Measurements from ENCODE around the gene RRH.

Gene RRH

DNA sequence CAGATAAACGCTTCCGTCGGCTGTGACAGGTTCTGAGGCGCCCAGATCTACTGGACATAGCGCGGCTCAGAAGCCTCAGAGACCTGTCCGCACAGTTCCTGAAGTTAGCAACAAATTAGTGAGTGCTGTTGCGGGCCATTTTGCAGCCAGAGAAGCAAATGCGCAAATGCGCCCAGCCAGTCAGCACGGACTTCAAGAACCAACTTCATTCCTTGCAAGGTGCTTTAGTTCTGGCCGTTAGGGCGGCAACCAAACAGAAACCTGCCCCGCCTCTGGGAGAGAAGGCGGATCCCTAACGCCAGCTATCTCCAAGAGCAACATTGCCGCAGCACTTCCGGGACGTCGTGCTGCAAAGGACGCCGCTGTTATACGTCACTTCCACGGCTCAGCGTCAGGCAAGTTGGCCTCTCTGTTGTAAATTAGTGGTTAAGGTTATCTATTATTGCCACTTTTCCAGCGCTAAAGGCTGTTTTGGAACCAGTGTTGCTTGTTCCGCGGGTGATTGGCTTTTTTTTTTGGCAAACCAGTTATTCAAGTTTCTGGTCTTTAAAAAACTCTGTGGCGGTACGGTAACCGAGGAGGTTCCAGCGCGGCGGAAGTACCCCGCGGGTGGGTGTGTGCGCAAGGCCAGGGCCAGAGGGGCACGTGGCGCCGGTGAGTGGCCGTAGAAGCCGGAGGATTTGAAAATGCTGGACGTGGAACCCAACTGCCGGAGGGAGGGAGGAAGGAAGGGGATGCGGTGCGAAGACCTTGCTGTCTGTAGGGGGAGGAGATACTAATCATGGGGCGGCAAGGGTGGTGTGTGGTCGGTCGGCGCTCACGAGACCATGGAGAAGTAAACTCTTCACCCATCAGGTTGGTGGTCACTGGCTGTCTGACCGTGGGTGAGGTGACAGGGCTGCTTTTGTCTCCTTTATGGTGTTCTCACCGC lies 12.4 kb upstream of the RRH start, which contains the start of gene GAR1:
TSS of gene GAR1 (plus strand) at position 612 of the 931 bp plus-strand sequence. CDS start 403 bp downstream, outside the sequence.
- ATAC-seq (replicated peaks; ENCODE audit: extremely low read depth, poor library complexity, severe bottlenecking) (peak; percentile 92), DNase-seq (ENCODE audit: low spot score in 2 of 2) (peak; percentile 65 to 70)
- Mint-ChIP-seq H3K4me3 (peak within 1 kb of the TSS; percentile 95), H3K4me1 (peaks cover 39% of the 10 kb centered on the region), H3K27me3 (no peaks in the 10 kb centered on the region), H3K36me3 (ENCODE audit: insufficient read depth) (peaks cover 28% of the 10 kb centered on the region), H3K27ac (ENCODE audit: low read depth) (peak within 1 kb of the TSS; percentile 98), H3K9me3 (no peaks in the 10 kb centered on the region)

- ATAC-seq (replicated peaks; ENCODE audit: extremely low read depth, poor library complexity, severe bottlenecking) = peak; percentile 34
- H3K36me3 Mint-ChIP-seq (ENCODE audit: insufficient read depth) = peaks cover 29% of the 10 kb centered on the region
- H3K27me3 Mint-ChIP-seq = no peaks in the 10 kb centered on the region
- H3K4me3 Mint-ChIP-seq = peak overlapping the region; percentile 95
- H3K4me1 Mint-ChIP-seq = peaks cover 43% of the 10 kb centered on the region
- peak overlapping the region; percentile 98 for H3K27ac Mint-ChIP-seq (ENCODE audit: low read depth)
- peak; percentile 20 to 31 for DNase-seq (ENCODE audit: low spot score in 2 of 2)
- H3K9me3 Mint-ChIP-seq = no peaks in the 10 kb centered on the region
Observed at GRCh38 chr4:109816082-109816442, 11.7 kb upstream of the RRH start.

- DNase-seq (ENCODE audit: low spot score in 2 of 2) (no peak), ATAC-seq (replicated peaks; ENCODE audit: extremely low read depth, poor library complexity, severe bottlenecking) (no peak)
- no peaks in the 10 kb centered on the region for H3K27me3 Mint-ChIP-seq
- peaks cover 45% of the 10 kb centered on the region for H3K4me1 Mint-ChIP-seq
- peak overlapping the region; percentile 98 for H3K27ac Mint-ChIP-seq (ENCODE audit: low read depth)
- peak overlapping the region; percentile 95 for H3K4me3 Mint-ChIP-seq
- H3K36me3 Mint-ChIP-seq (ENCODE audit: insufficient read depth) = peaks cover 34% of the 10 kb centered on the region
- no peaks in the 10 kb centered on the region for H3K9me3 Mint-ChIP-seq
Observed at GRCh38 chr4:109816894-109817293, 10.9 kb upstream of the RRH start.

DNA sequence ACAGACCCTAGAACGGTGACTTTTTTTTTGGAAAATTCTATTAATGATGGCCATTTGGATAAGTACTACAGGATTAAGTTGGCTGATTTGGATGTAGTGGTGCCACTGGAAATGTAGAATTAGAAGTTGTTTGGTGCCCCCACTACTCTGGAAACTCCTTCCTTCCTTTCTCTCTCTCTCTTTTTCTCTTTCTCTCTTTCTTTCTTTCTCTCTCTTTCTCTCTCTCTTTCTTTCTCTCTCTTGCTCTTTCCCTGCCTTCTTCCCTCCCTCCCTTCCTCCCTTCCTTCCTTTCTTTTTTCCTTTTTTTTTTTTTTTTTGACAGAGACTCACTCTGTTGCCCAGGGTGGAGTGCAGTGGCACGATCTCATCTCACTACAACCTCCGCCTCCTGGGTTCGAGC lies 9.5 kb upstream of the RRH start:
- Mint-ChIP-seq H3K36me3 (ENCODE audit: insufficient read depth) (peaks cover 39% of the 10 kb centered on the region), H3K9me3 (no peaks in the 10 kb centered on the region), H3K4me1 (peaks cover 51% of the 10 kb centered on the region), H3K4me3 (no peak overlapping the region), H3K27ac (ENCODE audit: low read depth) (peak overlapping the region; percentile 69), H3K27me3 (no peaks in the 10 kb centered on the region)
- DNase-seq (ENCODE audit: low spot score in 2 of 2) = no peak
- ATAC-seq (replicated peaks; ENCODE audit: extremely low read depth, poor library complexity, severe bottlenecking) = no peak

GRCh38 chr4:109820563-109820962 lies 7.2 kb upstream of the RRH start:
- peaks cover 43% of the 10 kb centered on the region for H3K4me1 Mint-ChIP-seq
- H3K36me3 Mint-ChIP-seq (ENCODE audit: insufficient read depth) = peaks cover 43% of the 10 kb centered on the region
- ATAC-seq (replicated peaks; ENCODE audit: extremely low read depth, poor library complexity, severe bottlenecking) = no peak
- H3K27ac Mint-ChIP-seq (ENCODE audit: low read depth) = peak overlapping the region; percentile 32
- no peak for DNase-seq (ENCODE audit: low spot score in 2 of 2)
- no peaks in the 10 kb centered on the region for H3K9me3 Mint-ChIP-seq
- H3K4me3 Mint-ChIP-seq = no peak overlapping the region
- H3K27me3 Mint-ChIP-seq = no peaks in the 10 kb centered on the region

GRCh38 chr4:109821185-109821584 lies 6.6 kb upstream of the RRH start:
- peak overlapping the region; percentile 26 for H3K27ac Mint-ChIP-seq (ENCODE audit: low read depth)
- no peak for ATAC-seq (replicated peaks; ENCODE audit: extremely low read depth, poor library complexity, severe bottlenecking)
- H3K4me1 Mint-ChIP-seq = peaks cover 36% of the 10 kb centered on the region

GRCh38 chr4:109826719-109827118 lies 1.1 kb upstream of the RRH start:
- DNase-seq (ENCODE audit: low spot score in 2 of 2) (no peak), ATAC-seq (replicated peaks; ENCODE audit: extremely low read depth, poor library complexity, severe bottlenecking) (no peak)
- H3K27me3 Mint-ChIP-seq = no peaks in the 10 kb centered on the region
- H3K36me3 Mint-ChIP-seq (ENCODE audit: insufficient read depth) = peaks cover 15% of the 10 kb centered on the region
- H3K9me3 Mint-ChIP-seq = no peaks in the 10 kb centered on the region
- peaks cover 5% of the 10 kb centered on the region for H3K4me1 Mint-ChIP-seq
- no peak overlapping the region for H3K27ac Mint-ChIP-seq (ENCODE audit: low read depth)
- H3K4me3 Mint-ChIP-seq = no peak overlapping the region

More at GRCh38 chr4:109821185-109821584, 6.6 kb upstream of the RRH start:
- Mint-ChIP-seq H3K9me3 (no peaks in the 10 kb centered on the region), H3K4me3 (no peak overlapping the region), H3K36me3 (ENCODE audit: insufficient read depth) (peaks cover 37% of the 10 kb centered on the region), H3K27me3 (no peaks in the 10 kb centered on the region)
- DNase-seq (ENCODE audit: low spot score in 2 of 2) = no peak

DNA sequence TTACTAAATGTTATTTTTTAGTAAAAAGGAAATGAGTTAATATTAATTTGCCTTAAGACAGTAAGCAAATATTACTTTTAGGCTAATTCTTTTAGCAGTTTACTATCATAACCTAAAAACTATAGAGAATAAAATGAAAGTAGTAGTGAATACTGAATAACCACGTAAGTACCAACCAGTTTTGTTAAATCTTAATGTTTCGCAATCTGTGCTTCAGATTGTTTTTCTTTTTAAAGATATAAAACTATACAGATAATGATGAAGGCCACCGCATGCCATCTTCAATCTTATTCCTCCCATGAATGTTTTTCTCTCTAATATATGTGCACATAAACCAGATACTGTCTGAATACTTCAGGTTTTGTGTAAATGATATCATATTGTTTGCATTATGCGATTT lies 6.0 kb downstream of the RRH start:
- DNase-seq (ENCODE audit: low spot score in 2 of 2) (no peak), ATAC-seq (replicated peaks; ENCODE audit: extremely low read depth, poor library complexity, severe bottlenecking) (no peak)
- Mint-ChIP-seq H3K27ac (ENCODE audit: low read depth) (no peak overlapping the region), H3K4me1 (no peaks in the 10 kb centered on the region), H3K36me3 (ENCODE audit: insufficient read depth) (no peaks in the 10 kb centered on the region), H3K27me3 (no peaks in the 10 kb centered on the region), H3K9me3 (no peaks in the 10 kb centered on the region), H3K4me3 (no peak overlapping the region)

GRCh38 chr4:109836985-109837384 lies 9.2 kb downstream of the RRH start:
- Mint-ChIP-seq H3K9me3 (no peaks in the 10 kb centered on the region), H3K4me3 (no peak overlapping the region), H3K27ac (ENCODE audit: low read depth) (no peak overlapping the region), H3K27me3 (no peaks in the 10 kb centered on the region), H3K36me3 (ENCODE audit: insufficient read depth) (no peaks in the 10 kb centered on the region), H3K4me1 (no peaks in the 10 kb centered on the region)
- ATAC-seq (replicated peaks; ENCODE audit: extremely low read depth, poor library complexity, severe bottlenecking) (no peak), DNase-seq (ENCODE audit: low spot score in 2 of 2) (no peak)

GRCh38 chr4:109846395-109847098 lies 18.8 kb downstream of the RRH start:
- DNase-seq (ENCODE audit: low spot score in 2 of 2) = no peak
- Mint-ChIP-seq H3K9me3 (no peaks in the 10 kb centered on the region), H3K27ac (ENCODE audit: low read depth) (no peak overlapping the region), H3K4me3 (no peak overlapping the region), H3K27me3 (peaks cover 9% of the 10 kb centered on the region), H3K36me3 (ENCODE audit: insufficient read depth) (no peaks in the 10 kb centered on the region), H3K4me1 (no peaks in the 10 kb centered on the region)
- ATAC-seq (replicated peaks; ENCODE audit: extremely low read depth, poor library complexity, severe bottlenecking) = no peak

- peaks cover 9% of the 10 kb centered on the region for H3K27me3 Mint-ChIP-seq
- DNase-seq (ENCODE audit: low spot score in 2 of 2) (no peak), ATAC-seq (replicated peaks; ENCODE audit: extremely low read depth, poor library complexity, severe bottlenecking) (no peak)
- H3K36me3 Mint-ChIP-seq (ENCODE audit: insufficient read depth) = no peaks in the 10 kb centered on the region
- H3K4me3 Mint-ChIP-seq = no peak within 1 kb of the TSS
- no peaks in the 10 kb centered on the region for H3K4me1 Mint-ChIP-seq
- H3K9me3 Mint-ChIP-seq = no peaks in the 10 kb centered on the region
- H3K27ac Mint-ChIP-seq (ENCODE audit: low read depth) = no peak within 1 kb of the TSS
Observed at GRCh38 chr4:109847896-109848442, 20.2 kb downstream of the RRH start, which contains the start of gene LRIT3. TSS of gene LRIT3 (plus strand) at chr4:109848107. CDS start at chr4:109848202, 95 bp downstream.

GRCh38 chr4:109848501-109848900 lies 20.7 kb downstream of the RRH start:
- H3K4me3 Mint-ChIP-seq = no peak overlapping the region
- H3K27me3 Mint-ChIP-seq = peaks cover 9% of the 10 kb centered on the region
- no peaks in the 10 kb centered on the region for H3K4me1 Mint-ChIP-seq
- ATAC-seq (replicated peaks; ENCODE audit: extremely low read depth, poor library complexity, severe bottlenecking) (no peak), DNase-seq (ENCODE audit: low spot score in 2 of 2) (no peak)
- no peak overlapping the region for H3K27ac Mint-ChIP-seq (ENCODE audit: low read depth)
- no peaks in the 10 kb centered on the region for H3K36me3 Mint-ChIP-seq (ENCODE audit: insufficient read depth)
- H3K9me3 Mint-ChIP-seq = no peaks in the 10 kb centered on the region

Data from central memory CD8-positive, alpha-beta T cell (primary cell).